K562 (cell line): Measurements from ENCODE around the gene HSD11B2. TPM values are rescaled to one million over a fixed set of nuclear protein-coding genes. Genes with fewer than 3 reads are reported as not detected.

Source experiments
- E2F8 ChIP-seq: fragments of 450-650 bp; IDR thresholded peaks from 2 replicates; pipeline ENCODE4 v1.7.1; 2018; ENCODE audit warnings: mild to moderate bottlenecking, low read depth; ENCODE audit not compliant: partially characterized antibody
- FOSL1 ChIP-seq: fragments of 200-800 bp; sonication (Bioruptor generic); conservative IDR thresholded peaks from 2 replicates; pipeline ENCODE4 v1.6.1; 2016; ENCODE audit warnings: missing genetic modification characterization, missing compliant biosample characterization
- GABPA ChIP-seq: fragments of 200-800 bp; sonication (Bioruptor generic); conservative IDR thresholded peaks from 2 replicates; pipeline ENCODE4 v1.6.1; 2016; ENCODE audit warnings: low read depth, missing genetic modification characterization, missing compliant biosample characterization
- GABPB1 ChIP-seq: sonication (generic); formaldehyde crosslinking; IDR thresholded peaks from 2 replicates; pipeline ENCODE4 v1.8.0; 2022; ENCODE audit warnings: mild to moderate bottlenecking, missing genetic modification reagents
- GATAD2B ChIP-seq: fragments of 450-650 bp; IDR thresholded peaks from 2 replicates; pipeline ENCODE4 v1.6.1; 2017; ENCODE audit warnings: mild to moderate bottlenecking, borderline replicate concordance
- HEY1 ChIP-seq: fragments of 250-450 bp; sonication (Bioruptor Pico); IDR thresholded peaks from 2 replicates; pipeline ENCODE4 v1.5.0; 2020; ENCODE audit warnings: mild to moderate bottlenecking, moderate library complexity, borderline replicate concordance
- MCM5 ChIP-seq: fragments of 450-650 bp; IDR thresholded peaks from 2 replicates; pipeline ENCODE4 v1.6.1; 2016; ENCODE audit warnings: low read depth
- NFE2L1 ChIP-seq: fragments of 450-650 bp; IDR thresholded peaks from 2 replicates; pipeline ENCODE4 v1.6.1; 2016; ENCODE audit warnings: missing genetic modification characterization, low read depth, mild to moderate bottlenecking, missing compliant biosample characterization, moderate library complexity, borderline replicate concordance
- NR2C2 ChIP-seq, 2 experiments: fragments of 200-800 bp in 1 of 2; sonication (Bioruptor generic) in 1 of 2; sonication (generic) in 1 of 2; formaldehyde crosslinking in 1 of 2; IDR thresholded peaks; 2 replicates each; pipeline versions ENCODE4 v1.6.1 to v1.8.0; 2016 to 2022; ENCODE audit warnings: mild to moderate bottlenecking in 1 of 2, missing compliant biosample characterization in 1 of 2, missing genetic modification characterization in 1 of 2, missing genetic modification reagents in 1 of 2
- RCOR1 ChIP-seq, 2 experiments: IDR thresholded peaks; 2 replicates each; pipeline ENCODE4 v1.6.1; 2012; ENCODE audit warnings: low read depth in 2 of 2, low read length in 2 of 2, borderline replicate concordance in 1 of 2, improper control_type of control experiment in 1 of 2
- SMAD2 ChIP-seq: fragments of 150-350 bp; IDR thresholded peaks from 2 replicates; pipeline ENCODE4 v1.6.1; 2014; ENCODE audit warnings: low read depth, mild to moderate bottlenecking, low read length
- TOE1 ChIP-seq, 2 experiments: fragments of 450-650 bp in 1 of 2; sonication (generic) in 1 of 2; formaldehyde crosslinking in 1 of 2; IDR thresholded peaks; 2 replicates each; pipeline versions ENCODE4 v1.7.1 to v1.8.0; 2016 to 2022; ENCODE audit warnings: borderline replicate concordance in 2 of 2, mild to moderate bottlenecking in 2 of 2, antibody characterized with exemption in 1 of 2, inconsistent platforms in 1 of 2, low read depth in 1 of 2, missing genetic modification reagents in 1 of 2, moderate library complexity in 1 of 2
- ZKSCAN1 ChIP-seq: fragments of 150-350 bp; IDR thresholded peaks from 2 replicates; pipeline ENCODE4 v1.6.1; 2016; ENCODE audit warnings: low read depth, low read length
- ZNF551 ChIP-seq: fragments of 250-450 bp; sonication (Bioruptor Pico); IDR thresholded peaks from 2 replicates; pipeline ENCODE4 v1.5.0; 2021; ENCODE audit warnings: mild to moderate bottlenecking, moderate library complexity
- ZNF780A ChIP-seq: fragments of 250-450 bp; sonication (Bioruptor Pico); IDR thresholded peaks from 2 replicates; pipeline ENCODE4 v1.5.0; 2021; ENCODE audit warnings: mild to moderate bottlenecking
- polyA plus RNA-seq, 8 experiments: library from polyadenylated mRNA; depleted of rRNA in 4 of 8; stranded (reverse) in 5 of 8; unstranded in 3 of 8; fragments of >200 nt; fragmentation: Nextera tagmentation in 2 of 8; fragmentation: Illumina TruSeq in 1 of 8; extraction: Ambion mirVana in 2 of 8; extraction: Trizol in 1 of 8; gene quantifications; 2 replicates each; pipeline versions ENCODE4 v1.2.1 to v1.2.3, GENCODE V29; 2011 to 2014; ENCODE audit warnings: inconsistent platforms in 1 of 8, missing spikeins in 1 of 8
- total RNA-seq, 7 experiments: library from RNA; depleted of rRNA in 6 of 7; stranded (reverse); fragments of >200 nt in 6 of 7; fragmentation: Illumina TruSeq in 2 of 7; extraction: Trizol in 2 of 7; gene quantifications; 2 replicates each; pipeline versions ENCODE4 v1.2.1 to v1.2.3, GENCODE V29; 2011 to 2021; ENCODE audit warnings: low replicate concordance in 1 of 7
- TF ChIP-seq, protein P1 (sequence below): fragments of 450-650 bp; IDR thresholded peaks from 2 replicates; pipeline ENCODE4 v1.6.1; 2016; ENCODE audit warnings: low read depth

HSD11B2 gene
- total and polyA plus RNA-seq, 9 of the 15 experiments (the other 6 are each of a cell fraction or from before 2014, with no cell fraction given) = 0.08 to 2.0 (median 0.79) TPM

DNA sequence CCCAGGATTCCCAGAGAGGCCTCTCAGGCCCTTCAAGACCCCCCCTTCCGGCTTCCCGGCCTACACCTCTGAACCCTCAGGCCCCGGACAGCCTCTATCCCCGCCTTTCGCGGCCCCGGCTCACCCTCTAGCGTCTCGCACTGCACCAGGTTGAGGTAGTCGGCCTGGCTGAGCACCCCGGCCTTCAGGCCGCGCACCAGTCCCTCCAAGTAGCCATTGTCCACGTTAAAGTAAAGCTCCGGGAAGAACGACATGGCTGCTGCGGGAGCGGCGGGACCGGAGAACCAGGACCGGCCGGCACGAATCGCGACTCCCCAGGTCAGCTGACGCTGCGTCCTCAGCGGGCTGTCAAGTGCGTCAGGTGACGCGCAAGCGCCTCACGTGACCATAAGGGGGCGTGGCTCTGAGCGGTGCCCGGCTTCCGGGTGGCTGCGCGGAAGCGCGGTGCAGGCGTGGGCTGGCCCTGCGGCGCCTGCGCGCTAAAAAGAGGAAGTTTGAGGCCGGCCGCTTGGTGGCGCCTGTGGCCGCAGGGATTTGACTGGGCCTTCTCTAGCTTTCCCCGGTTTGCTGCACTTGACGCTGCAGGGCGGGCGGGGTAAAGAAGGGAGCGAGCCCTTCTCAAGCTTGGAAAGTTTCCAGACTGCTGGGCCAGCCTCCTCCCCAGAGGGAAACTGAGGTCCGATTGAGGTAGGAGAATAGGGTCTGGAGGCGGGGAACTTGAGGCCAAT lies 50.1 kb downstream of the HSD11B2 start, which contains the start of gene ATP6V0D1 (continued):
- no peak for TF ChIP-seq HEY1 (CRISPR knock-in tag)
- TF ChIP-seq RCOR1 (IDR thresholded peaks at IDR 0.05; ENCODE audit: borderline replicate concordance in 1 of 2, low read depth in 2 of 2, low read length in 2 of 2) = peak; percentile 26 to 85; a peak in 3 of 4 replicates
- peak; percentile 54; the same call in 1 of the 2 replicates for TF ChIP-seq NR2C2 (CRISPR knock-in tag; IDR thresholded peaks at IDR 0.05)
- TF ChIP-seq NR2C2 (tag; IDR thresholded peaks at IDR 0.05) = peak; percentile 76
- TF ChIP-seq GABPA = peak; percentile 87
- peak; percentile 75 for TF ChIP-seq GATAD2B
- no peak for TF ChIP-seq NFE2L1 (tag)
- TF ChIP-seq GABPB1 (CRISPR knock-in tag) = peak; percentile 84
- TF ChIP-seq, protein P1, sequence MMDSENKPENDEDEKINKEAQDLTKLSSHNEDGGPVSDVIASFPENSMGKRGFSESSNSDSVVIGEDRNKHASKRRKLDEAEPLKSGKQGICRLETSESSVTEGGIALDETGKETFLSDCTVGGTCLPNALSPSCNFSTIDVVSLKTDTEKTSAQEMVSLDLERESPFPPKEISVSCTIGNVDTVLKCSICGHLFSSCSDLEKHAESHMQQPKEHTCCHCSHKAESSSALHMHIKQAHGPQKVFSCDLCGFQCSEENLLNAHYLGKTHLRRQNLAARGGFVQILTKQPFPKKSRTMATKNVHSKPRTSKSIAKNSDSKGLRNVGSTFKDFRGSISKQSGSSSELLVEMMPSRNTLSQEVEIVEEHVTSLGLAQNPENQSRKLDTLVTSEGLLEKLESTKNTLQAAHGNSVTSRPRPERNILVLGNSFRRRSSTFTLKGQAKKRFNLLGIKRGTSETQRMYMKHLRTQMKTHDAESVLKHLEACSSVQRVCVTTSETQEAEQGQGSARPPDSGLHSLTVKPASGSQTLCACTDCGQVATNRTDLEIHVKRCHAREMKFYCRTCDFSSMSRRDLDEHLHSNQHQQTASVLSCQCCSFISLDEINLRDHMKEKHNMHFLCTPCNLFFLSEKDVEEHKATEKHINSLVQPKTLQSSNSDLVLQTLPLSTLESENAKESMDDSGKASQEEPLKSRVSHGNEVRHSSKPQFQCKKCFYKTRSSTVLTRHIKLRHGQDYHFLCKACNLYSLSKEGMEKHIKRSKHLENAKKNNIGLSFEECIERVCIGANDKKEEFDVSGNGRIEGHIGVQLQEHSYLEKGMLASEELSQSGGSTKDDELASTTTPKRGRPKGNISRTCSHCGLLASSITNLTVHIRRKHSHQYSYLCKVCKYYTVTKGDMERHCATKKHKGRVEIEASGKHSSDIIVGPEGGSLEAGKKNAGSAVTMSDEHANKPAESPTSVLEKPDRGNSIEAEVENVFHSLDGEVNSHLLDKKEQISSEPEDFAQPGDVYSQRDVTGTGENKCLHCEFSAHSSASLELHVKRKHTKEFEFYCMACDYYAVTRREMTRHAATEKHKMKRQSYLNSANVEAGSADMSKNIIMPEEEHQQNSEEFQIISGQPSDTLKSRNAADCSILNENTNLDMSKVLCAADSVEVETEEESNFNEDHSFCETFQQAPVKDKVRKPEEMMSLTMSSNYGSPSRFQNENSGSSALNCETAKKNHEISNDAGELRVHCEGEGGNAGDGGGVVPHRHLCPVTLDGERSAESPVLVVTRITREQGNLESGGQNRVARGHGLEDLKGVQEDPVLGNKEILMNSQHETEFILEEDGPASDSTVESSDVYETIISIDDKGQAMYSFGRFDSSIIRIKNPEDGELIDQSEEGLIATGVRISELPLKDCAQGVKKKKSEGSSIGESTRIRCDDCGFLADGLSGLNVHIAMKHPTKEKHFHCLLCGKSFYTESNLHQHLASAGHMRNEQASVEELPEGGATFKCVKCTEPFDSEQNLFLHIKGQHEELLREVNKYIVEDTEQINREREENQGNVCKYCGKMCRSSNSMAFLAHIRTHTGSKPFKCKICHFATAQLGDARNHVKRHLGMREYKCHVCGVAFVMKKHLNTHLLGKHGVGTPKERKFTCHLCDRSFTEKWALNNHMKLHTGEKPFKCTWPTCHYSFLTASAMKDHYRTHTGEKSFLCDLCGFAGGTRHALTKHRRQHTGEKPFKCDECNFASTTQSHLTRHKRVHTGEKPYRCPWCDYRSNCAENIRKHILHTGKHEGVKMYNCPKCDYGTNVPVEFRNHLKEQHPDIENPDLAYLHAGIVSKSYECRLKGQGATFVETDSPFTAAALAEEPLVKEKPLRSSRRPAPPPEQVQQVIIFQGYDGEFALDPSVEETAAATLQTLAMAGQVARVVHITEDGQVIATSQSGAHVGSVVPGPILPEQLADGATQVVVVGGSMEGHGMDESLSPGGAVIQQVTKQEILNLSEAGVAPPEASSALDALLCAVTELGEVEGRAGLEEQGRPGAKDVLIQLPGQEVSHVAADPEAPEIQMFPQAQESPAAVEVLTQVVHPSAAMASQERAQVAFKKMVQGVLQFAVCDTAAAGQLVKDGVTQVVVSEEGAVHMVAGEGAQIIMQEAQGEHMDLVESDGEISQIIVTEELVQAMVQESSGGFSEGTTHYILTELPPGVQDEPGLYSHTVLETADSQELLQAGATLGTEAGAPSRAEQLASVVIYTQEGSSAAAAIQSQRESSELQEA = no peak
- TF ChIP-seq ZKSCAN1 = peak; percentile 56; the same call in 1 of the 2 replicates
- peak; percentile 83 for TF ChIP-seq E2F8
- TF ChIP-seq FOSL1 = peak; percentile 48
- no peak for TF ChIP-seq ZNF780A (CRISPR knock-in tag)
- peak; percentile 99 for TF ChIP-seq TOE1 (IDR thresholded peaks at IDR 0.05; ENCODE audit: borderline replicate concordance)
- TF ChIP-seq TOE1 (CRISPR knock-in tag; IDR thresholded peaks at IDR 0.05; ENCODE audit: borderline replicate concordance, low read depth) = no peak
- TF ChIP-seq SMAD2 = no peak
- TF ChIP-seq ZNF551 (CRISPR knock-in tag) = no peak
- TF ChIP-seq MCM5 = no peak
